ENCODE measurements around the gene ARMS2.

GRCh38 chr10:122494173-122494820, 39.8 kb downstream of the ARMS2 start:
- TF ChIP-seq CTCF (conservative IDR thresholded peaks at IDR 0.05; ENCODE audit: low read length) (no peak), EZH2phosphoT487 (IDR thresholded peaks at IDR 0.05; ENCODE audit: borderline replicate concordance) (no peak)
